Smooth muscle cell (in vitro differentiated cells): ENCODE measurements around the gene HIVEP3. TPM values are rescaled to one million over a fixed set of nuclear protein-coding genes. Genes with fewer than 3 reads are reported as not detected.

ENCODE experiments used
- DNase-seq: peaks from one replicate; lab custom pipeline; 2025; ENCODE audit not compliant: unreplicated experiment; lab: John Stamatoyannopoulos, UW
- H2AFZ ChIP-seq: fragments of 200-600 bp; sonication (generic); 2 replicates; pipeline ENCODE4 v1.6.0; 2016; ENCODE audit warnings: antibody characterized with exemption, low read depth, mild to moderate bottlenecking
- H3F3A ChIP-seq: fragments of 200-600 bp; sonication (generic); 2 replicates; pipeline ENCODE4 v1.6.0; 2017; ENCODE audit warnings: antibody characterized with exemption, low read depth
- H3K27ac ChIP-seq: fragments of 200-600 bp; sonication (generic); 2 replicates; pipeline ENCODE4 v1.5.1; 2016; ENCODE audit warnings: low read depth, mild to moderate bottlenecking
- H3K27me3 ChIP-seq: fragments of 200-600 bp; sonication (generic); 2 replicates; pipeline ENCODE4 v1.6.1; 2016; ENCODE audit warnings: low read depth, mild to moderate bottlenecking
- H3K36me3 ChIP-seq: fragments of 200-600 bp; sonication (generic); 2 replicates; pipeline ENCODE4 v1.5.1; 2016; ENCODE audit warnings: low read depth
- H3K4me1 ChIP-seq: fragments of 200-600 bp; sonication (generic); 2 replicates; pipeline ENCODE4 v1.5.1; 2016; ENCODE audit warnings: low read depth
- H3K4me2 ChIP-seq: fragments of 200-600 bp; sonication (generic); 2 replicates; pipeline ENCODE4 v1.6.0; 2016; ENCODE audit warnings: mild to moderate bottlenecking
- H3K4me3 ChIP-seq: fragments of 200-600 bp; sonication (generic); 2 replicates; pipeline ENCODE4 v1.5.1; 2016; ENCODE audit warnings: mild to moderate bottlenecking
- H3K79me2 ChIP-seq: fragments of 200-600 bp; sonication (generic); 2 replicates; pipeline ENCODE4 v1.6.0; 2016; ENCODE audit warnings: low read depth, mild to moderate bottlenecking
- H3K9ac ChIP-seq: fragments of 200-600 bp; sonication (generic); 2 replicates; pipeline ENCODE4 v1.6.0; 2016; ENCODE audit warnings: low read depth
- H3K9me3 ChIP-seq: fragments of 200-600 bp; sonication (generic); replicated peaks from 2 replicates; pipeline ENCODE4 v1.5.1; 2016; ENCODE audit warnings: low read depth
- H4K20me1 ChIP-seq: fragments of 200-600 bp; sonication (generic); 2 replicates; pipeline ENCODE4 v1.6.0; 2016; ENCODE audit warnings: low read depth
- WGBS: methylation state at CpG from one replicate; pipeline ENCODE4 v1.1.7; 2016; ENCODE audit warnings: low lambda C conversion rate; 5-methylcytosine and 5-hydroxymethylcytosine counted together
- polyA plus RNA-seq: library from polyadenylated mRNA; unstranded; fragments of >200 nt; fragmentation: Nextera tagmentation; extraction: Ambion mirVana; gene quantifications from 2 replicates; pipeline ENCODE4 v1.2.1, GENCODE V29; 2016
- total RNA-seq: library from RNA; depleted of rRNA; stranded (reverse); fragments of >200 nt; gene quantifications from 2 replicates; pipeline ENCODE4 v1.2.3, GENCODE V29; 2014
- TF ChIP-seq, protein P1 (sequence below): fragments of 200-600 bp; sonication (generic); IDR thresholded peaks from 2 replicates; pipeline ENCODE4 v1.5.1; 2017; ENCODE audit warnings: borderline replicate concordance, mild to moderate bottlenecking, antibody characterized with exemption; ENCODE audit not compliant: insufficient read depth, poor library complexity, severe bottlenecking

The HIVEP3 gene
- total and polyA plus RNA-seq, 2 experiments from 2014 or later, result 2.1 to 6.4 TPM

DNA sequence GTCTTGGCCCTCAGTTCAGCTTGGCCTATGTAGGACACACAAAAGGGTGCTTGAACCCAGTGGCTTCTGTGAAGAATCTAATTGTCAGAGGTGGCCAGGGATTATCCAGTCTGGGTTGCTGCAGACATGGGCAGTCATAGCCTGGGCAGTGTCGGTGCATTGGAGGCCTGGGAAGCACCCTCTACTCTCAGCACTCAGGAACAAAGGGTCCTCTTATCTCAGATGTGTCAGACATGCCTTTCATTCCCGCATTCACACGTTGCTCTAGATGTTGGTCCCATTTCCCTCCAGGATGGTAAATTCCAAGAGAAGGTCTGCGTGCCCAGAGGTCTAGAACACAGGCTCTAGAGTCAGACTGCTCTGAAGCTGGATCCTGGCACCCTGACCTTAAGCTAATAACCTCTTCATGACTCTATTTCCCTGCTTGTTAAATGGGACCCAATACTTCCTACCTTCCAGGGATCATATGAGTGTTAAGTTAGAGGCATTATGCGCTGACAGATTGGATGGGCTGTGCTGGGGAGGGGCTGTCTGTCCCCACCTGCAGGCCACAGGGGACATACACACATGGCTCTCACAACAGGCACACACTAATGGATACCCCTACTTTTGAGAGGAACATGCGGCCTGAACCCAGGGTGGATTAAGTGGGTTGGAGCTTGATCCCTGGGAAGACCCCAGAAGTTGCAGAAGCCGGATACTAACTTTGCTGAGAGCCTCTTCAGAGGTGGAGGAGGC, 417.8 kb downstream of the HIVEP3 start:
- Histone ChIP-seq H3K9me3 (no peaks in the 10 kb centered on the region), H3K36me3 (no peaks in the 10 kb centered on the region), H3K4me3 (no peak overlapping the region), H3K27me3 (no peaks in the 10 kb centered on the region), H3K27ac (no peak overlapping the region), H3K4me1 (peaks cover 8% of the 10 kb centered on the region), H3K4me2 (no peak overlapping the region), H4K20me1 (no peaks in the 10 kb centered on the region), H3F3A (peaks cover 12% of the 10 kb centered on the region), H3K9ac (no peak overlapping the region), H2AFZ (no peak overlapping the region), H3K79me2 (no peaks in the 10 kb centered on the region)
- WGBS, result 72% methylated on average over 7 of the region's 7 CpGs
- TF ChIP-seq, protein P1, sequence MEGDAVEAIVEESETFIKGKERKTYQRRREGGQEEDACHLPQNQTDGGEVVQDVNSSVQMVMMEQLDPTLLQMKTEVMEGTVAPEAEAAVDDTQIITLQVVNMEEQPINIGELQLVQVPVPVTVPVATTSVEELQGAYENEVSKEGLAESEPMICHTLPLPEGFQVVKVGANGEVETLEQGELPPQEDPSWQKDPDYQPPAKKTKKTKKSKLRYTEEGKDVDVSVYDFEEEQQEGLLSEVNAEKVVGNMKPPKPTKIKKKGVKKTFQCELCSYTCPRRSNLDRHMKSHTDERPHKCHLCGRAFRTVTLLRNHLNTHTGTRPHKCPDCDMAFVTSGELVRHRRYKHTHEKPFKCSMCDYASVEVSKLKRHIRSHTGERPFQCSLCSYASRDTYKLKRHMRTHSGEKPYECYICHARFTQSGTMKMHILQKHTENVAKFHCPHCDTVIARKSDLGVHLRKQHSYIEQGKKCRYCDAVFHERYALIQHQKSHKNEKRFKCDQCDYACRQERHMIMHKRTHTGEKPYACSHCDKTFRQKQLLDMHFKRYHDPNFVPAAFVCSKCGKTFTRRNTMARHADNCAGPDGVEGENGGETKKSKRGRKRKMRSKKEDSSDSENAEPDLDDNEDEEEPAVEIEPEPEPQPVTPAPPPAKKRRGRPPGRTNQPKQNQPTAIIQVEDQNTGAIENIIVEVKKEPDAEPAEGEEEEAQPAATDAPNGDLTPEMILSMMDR, result no peak
- no peak for DNase-seq

DNA sequence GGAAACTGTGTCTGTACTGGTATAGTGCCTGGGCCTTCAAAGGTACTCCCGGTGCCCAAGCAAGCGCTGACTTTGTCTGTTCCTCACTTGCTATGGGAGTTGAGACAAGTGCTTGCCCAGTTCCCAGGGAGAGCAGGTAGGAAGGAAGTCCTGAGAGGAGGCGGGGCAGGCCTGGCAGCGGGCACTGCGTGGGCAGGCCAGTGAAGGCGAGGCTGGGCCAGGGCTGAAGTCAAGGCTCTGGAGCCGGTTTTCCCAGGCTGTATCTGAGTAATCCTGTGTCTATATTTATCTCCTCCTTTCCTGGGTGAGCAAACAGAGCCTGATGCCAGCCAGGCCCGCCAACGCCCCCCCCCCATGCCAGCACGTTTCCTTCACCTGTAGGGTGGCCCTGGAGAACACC, 418.3 kb downstream of the HIVEP3 start:
- Histone ChIP-seq H2AFZ (no peak overlapping the region), H3F3A (peaks cover 17% of the 10 kb centered on the region), H3K4me2 (no peak overlapping the region), H3K9me3 (no peaks in the 10 kb centered on the region), H4K20me1 (no peaks in the 10 kb centered on the region), H3K4me1 (peaks cover 14% of the 10 kb centered on the region), H3K27ac (no peak overlapping the region), H3K9ac (no peak overlapping the region), H3K27me3 (no peaks in the 10 kb centered on the region), H3K36me3 (no peaks in the 10 kb centered on the region), H3K79me2 (no peaks in the 10 kb centered on the region), H3K4me3 (no peak overlapping the region)
- 86% methylated on average over 10 of the region's 10 CpGs for WGBS
- DNase-seq, result no peak
- TF ChIP-seq, protein P1, result no peak

DNA sequence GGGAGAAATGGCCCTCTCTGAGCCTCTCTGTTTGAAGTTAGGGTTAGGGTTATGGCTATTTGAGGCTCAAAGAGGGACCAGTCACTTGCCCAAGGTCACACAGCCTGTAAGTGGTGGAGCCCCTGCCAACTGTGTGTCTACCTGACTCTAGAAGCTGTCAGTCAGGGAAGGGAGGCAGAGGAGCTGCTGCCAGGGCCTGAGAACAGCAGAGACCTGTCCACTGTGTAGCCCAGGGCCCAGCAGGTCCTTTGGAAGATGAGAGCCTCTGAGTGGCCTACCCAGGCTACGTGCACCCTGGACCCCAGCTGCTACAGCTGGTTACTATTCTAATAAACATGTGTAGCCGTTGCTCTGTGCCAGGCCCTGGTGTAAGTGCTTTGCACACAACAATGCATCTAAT, 419.1 kb downstream of the HIVEP3 start:
- WGBS, result 90% methylated on average over 2 of the region's 2 CpGs
- Histone ChIP-seq H3K9ac (no peak overlapping the region), H3K27me3 (no peaks in the 10 kb centered on the region), H3K79me2 (no peaks in the 10 kb centered on the region), H3K9me3 (no peaks in the 10 kb centered on the region), H3K4me1 (peaks cover 18% of the 10 kb centered on the region), H3K4me2 (no peak overlapping the region), H3K27ac (no peak overlapping the region), H2AFZ (no peak overlapping the region), H3K36me3 (no peaks in the 10 kb centered on the region), H4K20me1 (no peaks in the 10 kb centered on the region), H3F3A (peaks cover 18% of the 10 kb centered on the region), H3K4me3 (no peak overlapping the region)
- TF ChIP-seq, protein P1, result no peak
- DNase-seq, result no peak

DNA sequence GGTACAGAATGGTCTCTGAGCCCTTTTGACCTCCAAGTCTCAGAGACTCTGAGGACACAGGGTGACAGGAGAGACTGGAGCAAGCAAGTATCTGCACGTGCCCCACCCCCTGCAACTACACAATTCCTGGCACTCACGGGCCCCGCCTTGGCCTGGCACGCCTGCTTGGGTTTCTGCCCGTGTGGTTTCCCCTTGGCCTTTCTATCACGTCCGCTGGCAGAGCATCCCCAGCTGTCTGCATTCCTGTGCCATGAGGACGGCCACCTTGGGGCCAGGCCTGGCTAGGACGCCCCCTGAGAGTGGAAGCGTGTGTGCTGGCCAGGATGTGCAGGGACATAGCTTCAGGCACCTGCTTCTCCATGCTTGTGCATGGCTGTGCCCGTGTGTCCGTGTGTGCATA, 419.9 kb downstream of the HIVEP3 start:
- Histone ChIP-seq H3K79me2 (no peaks in the 10 kb centered on the region), H3K9ac (no peak overlapping the region), H3K27ac (no peak overlapping the region), H3K4me1 (peaks cover 18% of the 10 kb centered on the region), H3K4me3 (no peak overlapping the region), H3K9me3 (no peaks in the 10 kb centered on the region), H2AFZ (no peak overlapping the region), H3K36me3 (no peaks in the 10 kb centered on the region), H3K4me2 (no peak overlapping the region), H3K27me3 (no peaks in the 10 kb centered on the region), H3F3A (peaks cover 13% of the 10 kb centered on the region), H4K20me1 (no peaks in the 10 kb centered on the region)
- DNase-seq, result no peak
- 89% methylated on average over 12 of the region's 12 CpGs for WGBS
- TF ChIP-seq, protein P1, result no peak
